Neural progenitor cell (in vitro differentiated cells): Measurements from ENCODE around the gene MORN5.

Source experiments
- EZH2 ChIP-seq: fragments of 200-600 bp; sonication (generic); IDR thresholded peaks from 2 replicates; pipeline ENCODE4 v1.6.1; 2017; ENCODE audit warnings: antibody characterized with exemption, mild to moderate bottlenecking, moderate library complexity
- TF ChIP-seq, protein P1 (sequence below): fragments of 200-600 bp; sonication (generic); IDR thresholded peaks from 2 replicates; pipeline ENCODE4 v1.5.1; 2017; ENCODE audit warnings: antibody characterized with exemption, mild to moderate bottlenecking

DNA sequence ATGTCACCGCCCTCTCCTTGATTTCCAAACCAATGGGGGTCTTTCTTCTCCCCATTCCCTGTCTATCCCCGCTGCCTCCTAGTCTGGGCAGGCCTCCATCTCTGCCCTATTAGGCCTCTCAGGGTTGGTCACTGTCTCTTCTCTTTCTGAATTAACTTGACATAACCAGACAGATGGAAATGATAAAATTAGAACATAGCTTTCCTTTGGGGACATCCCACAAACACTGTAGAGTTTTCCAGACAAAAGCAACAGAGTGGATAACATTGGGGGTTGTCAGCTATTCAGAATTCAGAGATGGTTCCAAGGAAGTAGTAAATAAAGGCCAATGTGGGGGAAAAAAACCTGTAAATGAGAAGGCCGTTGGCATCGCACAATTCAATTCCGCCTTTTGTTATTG is 44.3 kb downstream of the MORN5 start:
- TF ChIP-seq, protein P1, sequence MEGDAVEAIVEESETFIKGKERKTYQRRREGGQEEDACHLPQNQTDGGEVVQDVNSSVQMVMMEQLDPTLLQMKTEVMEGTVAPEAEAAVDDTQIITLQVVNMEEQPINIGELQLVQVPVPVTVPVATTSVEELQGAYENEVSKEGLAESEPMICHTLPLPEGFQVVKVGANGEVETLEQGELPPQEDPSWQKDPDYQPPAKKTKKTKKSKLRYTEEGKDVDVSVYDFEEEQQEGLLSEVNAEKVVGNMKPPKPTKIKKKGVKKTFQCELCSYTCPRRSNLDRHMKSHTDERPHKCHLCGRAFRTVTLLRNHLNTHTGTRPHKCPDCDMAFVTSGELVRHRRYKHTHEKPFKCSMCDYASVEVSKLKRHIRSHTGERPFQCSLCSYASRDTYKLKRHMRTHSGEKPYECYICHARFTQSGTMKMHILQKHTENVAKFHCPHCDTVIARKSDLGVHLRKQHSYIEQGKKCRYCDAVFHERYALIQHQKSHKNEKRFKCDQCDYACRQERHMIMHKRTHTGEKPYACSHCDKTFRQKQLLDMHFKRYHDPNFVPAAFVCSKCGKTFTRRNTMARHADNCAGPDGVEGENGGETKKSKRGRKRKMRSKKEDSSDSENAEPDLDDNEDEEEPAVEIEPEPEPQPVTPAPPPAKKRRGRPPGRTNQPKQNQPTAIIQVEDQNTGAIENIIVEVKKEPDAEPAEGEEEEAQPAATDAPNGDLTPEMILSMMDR, result no peak
- TF ChIP-seq EZH2, result no peak
